Cardiac muscle cell (in vitro differentiated cells and primary cell): ENCODE data around the gene SP8. TPM values are rescaled to one million over a fixed set of nuclear protein-coding genes. Genes with fewer than 3 reads are reported as not detected.

Source experiments
- DNase-seq, 2 donors: peaks; one replicate each; pipeline versions ENCODE4 v3.0.0 to v3.0.0-alpha.2; 2010 to 2017; ENCODE audit warnings: low read depth in 1 of 2, low spot score in 1 of 2
- H3K27ac ChIP-seq: fragments of 200-600 bp; sonication (generic); 2 replicates; pipeline ENCODE4 v1.5.1; 2016
- H3K27me3 ChIP-seq: fragments of 200-600 bp; sonication (generic); 2 replicates; pipeline ENCODE4 v1.6.0; 2016; ENCODE audit warnings: control low read depth
- H3K36me3 ChIP-seq: fragments of 200-600 bp; sonication (generic); 2 replicates; pipeline ENCODE4 v1.5.1; 2016; ENCODE audit warnings: control low read depth
- H3K4me1 ChIP-seq: fragments of 200-600 bp; sonication (generic); 2 replicates; pipeline ENCODE4 v1.8.1; 2017; ENCODE audit warnings: low read depth, mild to moderate bottlenecking, mixed run types
- H3K4me3 ChIP-seq: fragments of 200-600 bp; sonication (generic); 2 replicates; pipeline ENCODE4 v1.5.1; 2016; ENCODE audit warnings: mild to moderate bottlenecking
- H3K9me3 ChIP-seq: fragments of 200-600 bp; sonication (generic); 2 replicates; pipeline ENCODE4 v1.5.1; 2017; ENCODE audit warnings: low read depth, mild to moderate bottlenecking, control low read depth
- CTCF ChIP-seq: IDR thresholded peaks from 2 replicates; pipeline ENCODE4 v1.5.1; 2012; ENCODE audit warnings: low read depth, mild to moderate bottlenecking, low read length
- polyA plus RNA-seq: library from polyadenylated mRNA; unstranded; fragments of >200 nt; fragmentation: Nextera tagmentation; extraction: Ambion mirVana; gene quantifications from 2 replicates; pipeline ENCODE4 v1.2.1, GENCODE V29; 2016
- total RNA-seq: library from RNA; depleted of rRNA; stranded (reverse); fragments of >200 nt; gene quantifications from 2 replicates; pipeline ENCODE4 v1.2.3, GENCODE V29; 2016

The SP8 gene
- total and polyA plus RNA-seq, 2 experiments from 2014 or later: 0.42 TPM; not detected in 1

- no peak for DNase-seq
- Histone ChIP-seq H3K27ac (no peak overlapping the region), H3K27me3 (peaks cover 18% of the 10 kb centered on the region), H3K4me3 (no peak overlapping the region), H3K36me3 (no peaks in the 10 kb centered on the region), H3K4me1 (no peaks in the 10 kb centered on the region), H3K9me3 (no peaks in the 10 kb centered on the region)
- TF ChIP-seq CTCF: no peak
Observed at GRCh38 chr7:20804345-20804744, 17.7 kb upstream of the SP8 start.

- peaks cover 62% of the 10 kb centered on the region for H3K27me3 ChIP-seq
- H3K36me3 ChIP-seq: no peaks in the 10 kb centered on the region
- no peak overlapping the region for H3K4me3 ChIP-seq
- no peak overlapping the region for H3K27ac ChIP-seq
- no peak for DNase-seq
- no peaks in the 10 kb centered on the region for H3K9me3 ChIP-seq
- no peaks in the 10 kb centered on the region for H3K4me1 ChIP-seq
- no peak for TF ChIP-seq CTCF
Observed at GRCh38 chr7:20799566-20800366, 13.1 kb upstream of the SP8 start.

- DNase-seq: peak in 1 of 2 donors; percentile 11
- Histone ChIP-seq H3K27me3 (peaks cover 73% of the 10 kb centered on the region), H3K27ac (no peak overlapping the region)
Observed at GRCh38 chr7:20798694-20799121, 12.0 kb upstream of the SP8 start.

GRCh38 chr7:20798081-20798693 is 11.5 kb upstream of the SP8 start:
- no peaks in the 10 kb centered on the region for H3K9me3 ChIP-seq
- H3K27ac ChIP-seq: no peak overlapping the region
- no peak for TF ChIP-seq CTCF
- H3K36me3 ChIP-seq: no peaks in the 10 kb centered on the region
- peaks cover 78% of the 10 kb centered on the region for H3K27me3 ChIP-seq
- peak overlapping the region; percentile 69 for H3K4me3 ChIP-seq
- peak in 1 of 2 donors; percentile 70 for DNase-seq
- H3K4me1 ChIP-seq: no peaks in the 10 kb centered on the region

More at GRCh38 chr7:20798694-20799121, 12.0 kb upstream of the SP8 start:
- no peaks in the 10 kb centered on the region for H3K36me3 ChIP-seq
- H3K4me1 ChIP-seq: no peaks in the 10 kb centered on the region
- no peaks in the 10 kb centered on the region for H3K9me3 ChIP-seq
- TF ChIP-seq CTCF: no peak
- H3K4me3 ChIP-seq: peak overlapping the region; percentile 69

- Histone ChIP-seq H3K4me3 (peak overlapping the region; percentile 69), H3K4me1 (no peaks in the 10 kb centered on the region), H3K27ac (no peak overlapping the region), H3K36me3 (no peaks in the 10 kb centered on the region), H3K27me3 (peaks cover 84% of the 10 kb centered on the region), H3K9me3 (no peaks in the 10 kb centered on the region)
- DNase-seq: peak in 1 of 2 donors; percentile 8
- TF ChIP-seq CTCF: no peak
Observed at GRCh38 chr7:20797462-20798080, 10.9 kb upstream of the SP8 start.
